WTC11 (cell line): ENCODE measurements around the gene OVAAL. TPM values are rescaled to one million over a fixed set of nuclear protein-coding genes. Genes with fewer than 3 reads are reported as not detected.

ENCODE experiments used
- ATAC-seq: fragments of 200-7000 bp; cut with Tn5 transposase; 2 replicates; pipeline ENCODE4 v1.10.0; 2021; ENCODE audit warnings: mild to moderate bottlenecking, moderate library complexity
- CTCF ChIA-PET: fragments of 300-600 bp; sonication (Branson Sonifier 250); formaldehyde crosslinking; loops from one replicate; lab custom pipeline; 2021; ENCODE audit warnings: antibody characterized with exemption; lab: Charles Lee
- POLR2A ChIA-PET: fragments of 350-600 bp; sonication (Branson Sonifier 250); formaldehyde crosslinking; loops from one replicate; lab custom pipeline; 2021; ENCODE audit warnings: antibody characterized with exemption; lab: Charles Lee
- DNase-seq: peaks from one replicate; pipeline ENCODE4 v3.0.0; 2021; ENCODE audit warnings: low spot score
- H3K27ac Mint-ChIP-seq: 2 replicates; pipeline ENCODE4 v1.8.0; 2021; ENCODE audit warnings: mixed read lengths
- H3K27me3 Mint-ChIP-seq: 2 replicates; pipeline ENCODE4 v1.8.0; 2021; ENCODE audit warnings: low read depth, mild to moderate bottlenecking, moderate library complexity, mixed read lengths
- H3K36me3 Mint-ChIP-seq: 2 replicates; pipeline ENCODE4 v1.8.0; 2021; ENCODE audit warnings: mixed read lengths
- H3K4me1 Mint-ChIP-seq: 2 replicates; pipeline ENCODE4 v1.8.0; 2022; ENCODE audit warnings: mixed read lengths
- H3K4me3 Mint-ChIP-seq: 2 replicates; pipeline ENCODE4 v1.8.0; 2021; ENCODE audit warnings: mild to moderate bottlenecking, moderate library complexity, mixed read lengths
- H3K9me3 Mint-ChIP-seq: 2 replicates; pipeline ENCODE4 v1.8.0; 2021; ENCODE audit warnings: mixed read lengths
- CBFB ChIP-seq: sonication (generic); formaldehyde crosslinking; IDR thresholded peaks from 2 replicates; pipeline ENCODE4 v1.8.1; 2022; ENCODE audit warnings: mild to moderate bottlenecking, low read depth, missing genetic modification reagents
- CREB1 ChIP-seq: sonication (generic); formaldehyde crosslinking; IDR thresholded peaks from 2 replicates; pipeline ENCODE4 v1.8.0; 2023; ENCODE audit warnings: mild to moderate bottlenecking, missing genetic modification reagents
- CTCF ChIP-seq: fragments of 200-600 bp; IDR thresholded peaks from 2 replicates; pipeline ENCODE4 v1.8.0; 2022; ENCODE audit warnings: antibody characterized with exemption
- FOXJ3 ChIP-seq: sonication (generic); formaldehyde crosslinking; IDR thresholded peaks from 2 replicates; pipeline ENCODE4 v1.9.0; 2021; ENCODE audit warnings: missing genetic modification reagents, mild to moderate bottlenecking, borderline replicate concordance
- GRHL2 ChIP-seq: fragments of 250-450 bp; sonication (Bioruptor Pico); IDR thresholded peaks from 2 replicates; pipeline ENCODE4 v1.8.0; 2022; ENCODE audit warnings: mild to moderate bottlenecking, moderate library complexity; ENCODE audit not compliant: insufficient replicate concordance, severe bottlenecking
- PRDM15 ChIP-seq: sonication (generic); formaldehyde crosslinking; IDR thresholded peaks from 2 replicates; pipeline ENCODE4 v1.8.0; 2022; ENCODE audit warnings: missing genetic modification reagents
- SMAD3 ChIP-seq: sonication (generic); formaldehyde crosslinking; IDR thresholded peaks from 2 replicates; pipeline ENCODE4 v1.8.0; 2022; ENCODE audit warnings: missing genetic modification reagents, mild to moderate bottlenecking, borderline replicate concordance
- USF1 ChIP-seq: sonication (generic); formaldehyde crosslinking; IDR thresholded peaks from 2 replicates; pipeline ENCODE4 v1.8.0; 2022; ENCODE audit warnings: mild to moderate bottlenecking, missing genetic modification reagents
- ZBTB21 ChIP-seq: sonication (generic); formaldehyde crosslinking; IDR thresholded peaks from 2 replicates; pipeline ENCODE4 v1.8.1; 2023; ENCODE audit warnings: mild to moderate bottlenecking, missing genetic modification reagents, borderline replicate concordance
- ZNF232 ChIP-seq: sonication (generic); formaldehyde crosslinking; IDR thresholded peaks from 2 replicates; pipeline ENCODE4 v1.8.0; 2022; ENCODE audit warnings: mild to moderate bottlenecking, missing genetic modification reagents
- ZNF416 ChIP-seq: fragments of 250-450 bp; sonication (Bioruptor Pico); IDR thresholded peaks from 2 replicates; pipeline ENCODE4 v1.9.0; 2021; ENCODE audit warnings: mild to moderate bottlenecking, inconsistent platforms
- ZNF671 ChIP-seq: fragments of 250-450 bp; sonication (Bioruptor Pico); IDR thresholded peaks from 2 replicates; pipeline ENCODE4 v1.8.0; 2021; ENCODE audit warnings: mild to moderate bottlenecking
- total RNA-seq: library from RNA; stranded (reverse); gene quantifications from 3 replicates; pipeline ENCODE4 v1.2.3, GENCODE V29; 2021
- TF ChIP-seq, protein P1 (sequence below): sonication (generic); formaldehyde crosslinking; IDR thresholded peaks from 2 replicates; pipeline ENCODE4 v1.8.1; 2023; ENCODE audit warnings: mild to moderate bottlenecking, missing genetic modification reagents
- TF ChIP-seq, protein P2 (sequence below): sonication (generic); formaldehyde crosslinking; IDR thresholded peaks from 2 replicates; pipeline ENCODE4 v1.8.1; 2023; ENCODE audit warnings: mild to moderate bottlenecking, moderate library complexity, missing genetic modification reagents
- TF ChIP-seq, protein P3 (sequence below): sonication (generic); formaldehyde crosslinking; conservative IDR thresholded peaks from 2 replicates; pipeline ENCODE4 v1.8.1; 2023; ENCODE audit warnings: mild to moderate bottlenecking, low read depth, missing genetic modification reagents, moderate library complexity
- TF ChIP-seq, protein P4 (sequence below): fragments of 250-450 bp; sonication (Bioruptor Pico); IDR thresholded peaks from 2 replicates; pipeline ENCODE4 v1.9.0; 2021; ENCODE audit warnings: moderate library complexity, mild to moderate bottlenecking, inconsistent platforms, borderline replicate concordance
- TF ChIP-seq, protein P5 (sequence below): fragments of 250-450 bp; sonication (Bioruptor Pico); IDR thresholded peaks from 2 replicates; pipeline ENCODE4 v1.8.0; 2021; ENCODE audit warnings: mild to moderate bottlenecking

OVAAL gene
- total RNA-seq, 1 experiment from 2014 or later: not detected

- no peak overlapping the region for H3K4me3 Mint-ChIP-seq
- ChIA-PET POLR2A (no interaction called here), CTCF (interaction anchor here (1.2 kb wide), 1 partner anchor 23 kb away, joined by 3 read pairs; no protein-coding TSS in a partner anchor)
- ATAC-seq (no peak), DNase-seq (no peak)
- peaks cover under 1% of the 10 kb centered on the region; the same call in 1 of the 2 replicates for H3K9me3 Mint-ChIP-seq
- TF ChIP-seq FOXJ3 (no peak), USF1 (CRISPR knock-in tag) (no peak), CBFB (CRISPR knock-in tag) (no peak)
- TF ChIP-seq, protein P1, sequence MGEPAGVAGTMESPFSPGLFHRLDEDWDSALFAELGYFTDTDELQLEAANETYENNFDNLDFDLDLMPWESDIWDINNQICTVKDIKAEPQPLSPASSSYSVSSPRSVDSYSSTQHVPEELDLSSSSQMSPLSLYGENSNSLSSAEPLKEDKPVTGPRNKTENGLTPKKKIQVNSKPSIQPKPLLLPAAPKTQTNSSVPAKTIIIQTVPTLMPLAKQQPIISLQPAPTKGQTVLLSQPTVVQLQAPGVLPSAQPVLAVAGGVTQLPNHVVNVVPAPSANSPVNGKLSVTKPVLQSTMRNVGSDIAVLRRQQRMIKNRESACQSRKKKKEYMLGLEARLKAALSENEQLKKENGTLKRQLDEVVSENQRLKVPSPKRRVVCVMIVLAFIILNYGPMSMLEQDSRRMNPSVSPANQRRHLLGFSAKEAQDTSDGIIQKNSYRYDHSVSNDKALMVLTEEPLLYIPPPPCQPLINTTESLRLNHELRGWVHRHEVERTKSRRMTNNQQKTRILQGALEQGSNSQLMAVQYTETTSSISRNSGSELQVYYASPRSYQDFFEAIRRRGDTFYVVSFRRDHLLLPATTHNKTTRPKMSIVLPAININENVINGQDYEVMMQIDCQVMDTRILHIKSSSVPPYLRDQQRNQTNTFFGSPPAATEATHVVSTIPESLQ (CRISPR knock-in tag): no peak
- TF ChIP-seq, protein P2, sequence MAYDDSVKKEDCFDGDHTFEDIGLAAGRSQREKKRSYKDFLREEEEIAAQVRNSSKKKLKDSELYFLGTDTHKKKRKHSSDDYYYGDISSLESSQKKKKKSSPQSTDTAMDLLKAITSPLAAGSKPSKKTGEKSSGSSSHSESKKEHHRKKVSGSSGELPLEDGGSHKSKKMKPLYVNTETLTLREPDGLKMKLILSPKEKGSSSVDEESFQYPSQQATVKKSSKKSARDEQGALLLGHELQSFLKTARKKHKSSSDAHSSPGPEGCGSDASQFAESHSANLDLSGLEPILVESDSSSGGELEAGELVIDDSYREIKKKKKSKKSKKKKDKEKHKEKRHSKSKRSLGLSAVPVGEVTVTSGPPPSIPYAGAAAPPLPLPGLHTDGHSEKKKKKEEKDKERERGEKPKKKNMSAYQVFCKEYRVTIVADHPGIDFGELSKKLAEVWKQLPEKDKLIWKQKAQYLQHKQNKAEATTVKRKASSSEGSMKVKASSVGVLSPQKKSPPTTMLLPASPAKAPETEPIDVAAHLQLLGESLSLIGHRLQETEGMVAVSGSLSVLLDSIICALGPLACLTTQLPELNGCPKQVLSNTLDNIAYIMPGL (CRISPR knock-in tag): no peak
- TF ChIP-seq, protein P3, sequence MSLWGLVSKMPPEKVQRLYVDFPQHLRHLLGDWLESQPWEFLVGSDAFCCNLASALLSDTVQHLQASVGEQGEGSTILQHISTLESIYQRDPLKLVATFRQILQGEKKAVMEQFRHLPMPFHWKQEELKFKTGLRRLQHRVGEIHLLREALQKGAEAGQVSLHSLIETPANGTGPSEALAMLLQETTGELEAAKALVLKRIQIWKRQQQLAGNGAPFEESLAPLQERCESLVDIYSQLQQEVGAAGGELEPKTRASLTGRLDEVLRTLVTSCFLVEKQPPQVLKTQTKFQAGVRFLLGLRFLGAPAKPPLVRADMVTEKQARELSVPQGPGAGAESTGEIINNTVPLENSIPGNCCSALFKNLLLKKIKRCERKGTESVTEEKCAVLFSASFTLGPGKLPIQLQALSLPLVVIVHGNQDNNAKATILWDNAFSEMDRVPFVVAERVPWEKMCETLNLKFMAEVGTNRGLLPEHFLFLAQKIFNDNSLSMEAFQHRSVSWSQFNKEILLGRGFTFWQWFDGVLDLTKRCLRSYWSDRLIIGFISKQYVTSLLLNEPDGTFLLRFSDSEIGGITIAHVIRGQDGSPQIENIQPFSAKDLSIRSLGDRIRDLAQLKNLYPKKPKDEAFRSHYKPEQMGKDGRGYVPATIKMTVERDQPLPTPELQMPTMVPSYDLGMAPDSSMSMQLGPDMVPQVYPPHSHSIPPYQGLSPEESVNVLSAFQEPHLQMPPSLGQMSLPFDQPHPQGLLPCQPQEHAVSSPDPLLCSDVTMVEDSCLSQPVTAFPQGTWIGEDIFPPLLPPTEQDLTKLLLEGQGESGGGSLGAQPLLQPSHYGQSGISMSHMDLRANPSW: no peak
- H3K27ac Mint-ChIP-seq: no peak overlapping the region
- H3K27me3 Mint-ChIP-seq: no peaks in the 10 kb centered on the region
- H3K36me3 Mint-ChIP-seq: no peaks in the 10 kb centered on the region
- H3K4me1 Mint-ChIP-seq: no peaks in the 10 kb centered on the region
Observed at GRCh38 chr1:180593382-180593781, 34.6 kb downstream of the OVAAL start.

DNA sequence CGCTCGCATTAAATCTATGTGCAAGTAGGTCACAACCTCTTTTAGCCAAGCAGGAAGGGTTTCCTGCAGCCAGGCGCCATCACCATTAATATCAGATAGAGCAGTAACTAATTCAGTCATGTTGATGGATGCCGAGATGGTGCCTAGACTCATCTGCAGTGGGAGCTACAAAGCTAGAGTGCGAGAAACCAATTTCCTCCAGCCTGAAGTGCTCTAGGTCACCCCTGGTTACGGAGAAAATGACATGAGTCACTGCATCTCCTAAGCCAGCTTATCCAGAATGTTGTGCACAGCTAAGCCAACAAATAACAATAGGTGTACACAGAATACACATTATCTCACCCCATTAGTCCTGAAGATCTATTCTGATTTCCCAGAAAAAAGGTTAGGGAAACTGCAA lies 36.0 kb downstream of the OVAAL start:
- ATAC-seq (no peak), DNase-seq (no peak)
- H3K9me3 Mint-ChIP-seq: no peaks in the 10 kb centered on the region
- H3K4me3 Mint-ChIP-seq: no peak overlapping the region
- H3K27me3 Mint-ChIP-seq: no peaks in the 10 kb centered on the region
- no peaks in the 10 kb centered on the region for H3K4me1 Mint-ChIP-seq
- H3K27ac Mint-ChIP-seq: no peak overlapping the region
- POLR2A ChIA-PET: no interaction called here
- H3K36me3 Mint-ChIP-seq: no peaks in the 10 kb centered on the region
- no peak for TF ChIP-seq CREB1 (CRISPR knock-in tag)
- TF ChIP-seq GRHL2 (CRISPR knock-in tag): no peak
- TF ChIP-seq ZBTB21 (CRISPR knock-in tag): no peak
- no peak for TF ChIP-seq ZNF671 (CRISPR knock-in tag)
- no peak for TF ChIP-seq ZNF416 (CRISPR knock-in tag)
- TF ChIP-seq, protein P4, sequence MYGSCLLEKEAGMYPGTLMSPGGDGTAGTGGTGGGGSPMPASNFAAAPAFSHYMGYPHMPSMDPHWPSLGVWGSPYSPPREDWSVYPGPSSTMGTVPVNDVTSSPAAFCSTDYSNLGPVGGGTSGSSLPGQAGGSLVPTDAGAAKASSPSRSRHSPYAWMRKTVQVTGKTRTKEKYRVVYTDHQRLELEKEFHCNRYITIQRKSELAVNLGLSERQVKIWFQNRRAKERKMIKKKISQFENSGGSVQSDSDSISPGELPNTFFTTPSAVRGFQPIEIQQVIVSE (CRISPR knock-in tag): no peak
- TF ChIP-seq SMAD3 (CRISPR knock-in tag): no peak
- no peak for TF ChIP-seq FOXJ3
- TF ChIP-seq, protein P5, sequence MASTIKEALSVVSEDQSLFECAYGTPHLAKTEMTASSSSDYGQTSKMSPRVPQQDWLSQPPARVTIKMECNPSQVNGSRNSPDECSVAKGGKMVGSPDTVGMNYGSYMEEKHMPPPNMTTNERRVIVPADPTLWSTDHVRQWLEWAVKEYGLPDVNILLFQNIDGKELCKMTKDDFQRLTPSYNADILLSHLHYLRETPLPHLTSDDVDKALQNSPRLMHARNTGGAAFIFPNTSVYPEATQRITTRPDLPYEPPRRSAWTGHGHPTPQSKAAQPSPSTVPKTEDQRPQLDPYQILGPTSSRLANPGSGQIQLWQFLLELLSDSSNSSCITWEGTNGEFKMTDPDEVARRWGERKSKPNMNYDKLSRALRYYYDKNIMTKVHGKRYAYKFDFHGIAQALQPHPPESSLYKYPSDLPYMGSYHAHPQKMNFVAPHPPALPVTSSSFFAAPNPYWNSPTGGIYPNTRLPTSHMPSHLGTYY (CRISPR knock-in tag): no peak
- TF ChIP-seq, protein P2 (CRISPR knock-in tag): no peak
- no peak for TF ChIP-seq ZNF232 (CRISPR knock-in tag)
- no peak for TF ChIP-seq CTCF
- TF ChIP-seq PRDM15 (CRISPR knock-in tag): no peak
- CTCF ChIA-PET: interaction anchor here (0.6 kb wide), 1 partner anchor 63 kb away, joined by 3 read pairs; no protein-coding TSS in a partner anchor
